Measurements from ENCODE around the gene MYT1. TPM values are rescaled to one million over a fixed set of nuclear protein-coding genes. Genes with fewer than 3 reads are reported as not detected.

MYT1 gene
- total RNA-seq, 2 donors from 2014 or later: 0.99 TPM; not detected in 1

DNA sequence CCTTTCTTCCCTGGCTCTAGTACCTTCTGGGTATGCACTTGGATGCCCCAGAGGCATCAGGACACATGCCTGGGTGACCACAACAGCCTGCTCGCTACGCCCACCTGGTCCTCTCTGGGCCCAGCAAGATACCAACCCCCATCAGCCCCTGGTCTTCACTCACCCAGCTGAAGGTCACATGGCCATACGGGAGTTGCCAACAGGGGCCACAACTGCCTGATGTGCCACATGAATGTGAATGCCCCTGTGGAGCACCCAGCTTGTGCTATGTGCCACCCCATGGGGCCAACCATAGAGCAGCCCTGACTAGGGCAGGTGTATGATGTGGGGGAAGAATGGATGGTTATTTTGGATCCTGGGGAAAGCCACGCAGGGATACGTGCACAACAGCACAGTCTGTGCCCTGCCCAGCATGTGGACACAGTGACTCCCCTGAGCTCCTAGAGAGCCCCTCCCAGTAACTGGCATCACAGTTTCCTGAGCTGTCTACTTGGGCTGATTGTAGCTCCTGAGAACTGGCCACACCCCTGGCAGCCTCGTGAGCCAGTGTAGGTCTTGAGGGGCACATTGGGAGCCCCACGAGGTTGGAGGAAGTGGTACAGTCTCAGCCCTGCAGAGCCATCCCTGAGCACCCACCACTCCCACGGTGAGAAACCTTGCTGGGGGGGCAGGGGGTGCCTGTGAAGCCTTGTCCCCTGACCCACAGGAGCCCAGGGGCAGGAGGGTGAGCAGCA, 80.8 kb downstream of the MYT1 start:
- no peaks in the 10 kb centered on the region for H3K36me3 ChIP-seq (replicated peaks in 1 of 2; ENCODE audit: insufficient read depth in 1 of 2, low read depth in 2 of 2)
- DNase-seq (no peak), ATAC-seq (no peak)
- H3K4me3 ChIP-seq: no peak overlapping the region
- intact Hi-C loops (cut with DNase I): no loop called here
- H3K27ac ChIP-seq: no peak overlapping the region
- no peaks in the 10 kb centered on the region for H3K27me3 ChIP-seq
- no peaks in the 10 kb centered on the region for H3K4me1 ChIP-seq
- TF ChIP-seq, protein P1, sequence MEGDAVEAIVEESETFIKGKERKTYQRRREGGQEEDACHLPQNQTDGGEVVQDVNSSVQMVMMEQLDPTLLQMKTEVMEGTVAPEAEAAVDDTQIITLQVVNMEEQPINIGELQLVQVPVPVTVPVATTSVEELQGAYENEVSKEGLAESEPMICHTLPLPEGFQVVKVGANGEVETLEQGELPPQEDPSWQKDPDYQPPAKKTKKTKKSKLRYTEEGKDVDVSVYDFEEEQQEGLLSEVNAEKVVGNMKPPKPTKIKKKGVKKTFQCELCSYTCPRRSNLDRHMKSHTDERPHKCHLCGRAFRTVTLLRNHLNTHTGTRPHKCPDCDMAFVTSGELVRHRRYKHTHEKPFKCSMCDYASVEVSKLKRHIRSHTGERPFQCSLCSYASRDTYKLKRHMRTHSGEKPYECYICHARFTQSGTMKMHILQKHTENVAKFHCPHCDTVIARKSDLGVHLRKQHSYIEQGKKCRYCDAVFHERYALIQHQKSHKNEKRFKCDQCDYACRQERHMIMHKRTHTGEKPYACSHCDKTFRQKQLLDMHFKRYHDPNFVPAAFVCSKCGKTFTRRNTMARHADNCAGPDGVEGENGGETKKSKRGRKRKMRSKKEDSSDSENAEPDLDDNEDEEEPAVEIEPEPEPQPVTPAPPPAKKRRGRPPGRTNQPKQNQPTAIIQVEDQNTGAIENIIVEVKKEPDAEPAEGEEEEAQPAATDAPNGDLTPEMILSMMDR (IDR thresholded peaks at IDR 0.05): no peak
- TF ChIP-seq POLR2A (IDR thresholded peaks at IDR 0.05): no peak
- no peaks in the 10 kb centered on the region for H3K9me3 ChIP-seq
- 46 to 61% methylated on average over 5 to 8 of the region's 8 CpGs for WGBS, 2 donors

DNA sequence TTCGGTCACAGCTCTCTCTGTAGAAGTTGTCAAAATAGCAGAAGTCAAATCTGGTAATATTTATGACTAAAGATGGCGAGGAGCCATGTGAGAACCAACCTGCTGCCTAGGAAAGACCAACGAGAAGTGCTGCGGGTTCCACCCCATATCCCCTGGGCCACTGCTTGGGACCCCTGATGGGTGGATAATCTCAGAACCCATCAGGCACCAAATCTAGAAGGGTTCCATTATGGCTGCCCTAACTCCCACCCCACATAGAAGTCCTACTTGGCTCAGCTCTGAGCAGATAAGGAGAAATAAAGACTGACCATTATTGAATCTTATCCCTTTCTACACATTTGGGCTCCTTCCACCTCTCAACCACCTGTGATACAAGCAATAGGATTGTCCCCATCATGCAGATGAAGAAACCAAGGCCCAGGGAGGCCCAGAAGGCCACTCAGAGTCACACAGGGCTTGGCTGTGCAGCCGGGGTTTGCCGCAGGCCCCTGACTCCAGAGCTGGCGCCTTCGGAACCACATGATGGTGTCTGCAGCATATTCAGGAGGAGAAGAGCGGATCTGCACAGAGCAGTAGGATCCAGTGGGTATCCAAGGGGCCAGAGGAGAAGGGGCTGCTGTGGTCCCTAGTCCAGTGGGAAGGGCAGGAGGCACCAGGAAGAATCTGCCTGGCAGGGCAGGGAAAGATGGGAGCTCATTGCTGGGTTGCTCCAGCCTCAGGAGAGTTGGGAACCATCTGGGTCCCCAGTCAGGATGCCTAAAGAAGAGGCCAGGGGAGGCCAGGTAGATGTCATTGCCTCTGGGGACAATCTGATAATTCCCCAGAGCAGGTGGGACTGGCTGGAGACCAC, 81.7 kb downstream of the MYT1 start:
- ATAC-seq (no peak), DNase-seq (no peak)
- WGBS, 2 donors: 68 to 73% methylated on average over 6 to 9 of the region's 9 CpGs
- no peaks in the 10 kb centered on the region for H3K36me3 ChIP-seq (replicated peaks in 1 of 2; ENCODE audit: insufficient read depth in 1 of 2, low read depth in 2 of 2)
- no peaks in the 10 kb centered on the region for H3K9me3 ChIP-seq
- H3K4me1 ChIP-seq: no peaks in the 10 kb centered on the region
- H3K27me3 ChIP-seq: no peaks in the 10 kb centered on the region
- no peak for TF ChIP-seq POLR2A (IDR thresholded peaks at IDR 0.05)
- TF ChIP-seq, protein P1 (IDR thresholded peaks at IDR 0.05): no peak
- intact Hi-C loops (cut with DNase I): no loop called here
- no peak overlapping the region for H3K27ac ChIP-seq
- H3K4me3 ChIP-seq: no peak overlapping the region

DNA sequence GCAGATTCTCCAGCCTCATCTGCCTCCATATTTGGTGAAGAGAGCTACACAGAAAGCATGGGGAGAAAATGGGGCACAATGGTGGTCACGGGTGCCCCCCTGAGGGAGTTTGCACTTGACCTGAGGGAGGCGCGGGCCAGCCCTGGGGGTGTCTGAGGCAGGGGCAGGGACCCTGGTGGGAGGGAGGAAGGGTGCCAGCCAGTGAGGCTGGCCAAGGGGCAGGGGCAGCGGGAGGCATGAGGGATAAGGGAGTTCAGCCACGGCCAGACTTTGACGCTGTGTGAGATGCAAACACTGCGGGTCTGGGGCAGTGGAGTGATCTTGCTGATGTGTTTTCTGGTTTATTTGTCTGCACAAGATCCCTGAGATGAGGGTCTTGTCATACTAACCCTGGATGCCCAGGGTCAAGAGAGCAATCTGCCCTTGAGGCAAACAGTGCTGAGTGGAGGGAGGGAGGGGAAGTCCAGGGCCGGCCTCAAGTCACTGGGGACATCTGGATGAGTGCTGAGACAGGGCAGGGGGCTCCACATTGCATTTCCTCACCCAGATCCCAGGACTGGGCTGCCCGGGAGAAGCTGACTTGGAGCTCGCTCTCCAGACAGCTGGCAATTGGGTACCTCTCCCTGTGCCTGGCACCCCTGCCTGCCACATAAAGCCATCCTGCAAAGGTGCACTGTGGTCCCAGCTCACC, 82.5 kb downstream of the MYT1 start:
- no peak for TF ChIP-seq POLR2A (IDR thresholded peaks at IDR 0.05)
- TF ChIP-seq, protein P1 (IDR thresholded peaks at IDR 0.05): no peak
- intact Hi-C loops (cut with DNase I): no loop called here
- no peaks in the 10 kb centered on the region for H3K9me3 ChIP-seq
- H3K27ac ChIP-seq: no peak overlapping the region
- DNase-seq: no peak
- H3K27me3 ChIP-seq: no peaks in the 10 kb centered on the region
- 62 to 63% methylated on average over 10 of the region's 10 CpGs for WGBS, 2 donors
- H3K4me1 ChIP-seq: no peaks in the 10 kb centered on the region
- no peaks in the 10 kb centered on the region for H3K36me3 ChIP-seq (replicated peaks in 1 of 2; ENCODE audit: insufficient read depth in 1 of 2, low read depth in 2 of 2)
- peak; percentile 9 for ATAC-seq
- no peak overlapping the region for H3K4me3 ChIP-seq

DNA sequence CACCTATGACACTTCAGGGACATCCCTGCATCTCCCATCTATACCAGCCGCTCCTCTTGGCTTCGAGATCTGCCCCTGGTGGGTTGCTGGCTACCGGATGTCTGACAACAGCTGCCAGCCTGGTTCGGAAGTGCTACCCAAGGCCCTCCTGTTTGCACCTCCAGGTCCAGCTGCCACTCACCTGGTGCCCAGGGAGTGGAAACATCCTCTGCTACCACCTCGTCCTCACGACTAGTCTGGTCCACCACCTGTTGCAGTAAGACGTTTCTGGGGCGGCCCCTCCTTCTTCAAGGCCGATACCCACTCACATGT, 83.0 kb downstream of the MYT1 start:
- Histone ChIP-seq H3K27me3 (no peaks in the 10 kb centered on the region), H3K4me1 (no peaks in the 10 kb centered on the region), H3K27ac (no peak overlapping the region), H3K9me3 (no peaks in the 10 kb centered on the region), H3K36me3 (replicated peaks in 1 of 2; ENCODE audit: insufficient read depth in 1 of 2, low read depth in 2 of 2) (no peaks in the 10 kb centered on the region), H3K4me3 (no peak overlapping the region)
- no peak for ATAC-seq
- WGBS, 2 donors: 48 to 72% methylated on average over 9 of the region's 9 CpGs
- no peak for DNase-seq
- intact Hi-C loops (cut with DNase I): no loop called here
- TF ChIP-seq POLR2A (IDR thresholded peaks at IDR 0.05): no peak
- TF ChIP-seq, protein P1 (IDR thresholded peaks at IDR 0.05): no peak
